ENCODE data around the gene CACNA1D.

The CACNA1D gene

DNA sequence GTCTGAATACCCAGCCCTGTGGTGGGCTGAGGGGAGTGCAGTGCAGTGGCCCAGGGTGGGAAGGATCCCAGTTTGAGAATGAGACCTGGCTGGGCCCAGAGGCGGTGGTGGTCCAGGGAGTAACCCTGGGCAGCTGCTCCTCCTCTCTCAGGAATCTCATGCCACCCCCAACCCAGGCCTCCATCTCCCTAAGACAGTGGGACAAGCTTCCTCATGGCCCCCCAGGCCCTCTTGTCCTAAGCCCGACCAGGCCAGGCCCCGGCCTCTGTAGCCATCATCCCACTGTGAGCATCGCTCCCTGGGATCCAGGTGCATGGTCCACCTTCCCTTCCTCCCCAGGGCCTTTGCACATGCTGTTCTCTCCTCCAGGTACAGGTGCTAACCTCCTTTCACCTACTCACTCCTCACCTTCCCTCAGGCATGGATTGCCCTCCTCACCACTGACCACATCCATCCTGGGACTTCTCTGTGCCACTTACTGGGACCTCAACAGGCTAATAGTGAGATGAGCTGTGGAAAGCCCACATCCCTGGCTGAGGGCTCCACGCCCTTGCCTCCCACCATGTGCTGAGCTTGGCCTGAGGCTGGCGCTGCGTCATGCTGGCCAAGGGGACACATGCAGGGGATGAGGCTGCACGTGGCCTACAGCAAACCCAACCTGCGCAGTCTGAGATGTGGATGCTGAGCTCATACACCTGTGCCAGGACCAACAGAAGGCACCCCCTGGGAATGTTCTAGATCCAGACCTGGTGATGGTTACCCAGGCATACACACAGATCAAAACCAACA, 341.9 kb downstream of the CACNA1D start:
- Histone ChIP-seq H3K9me3 (ENCODE audit: control insufficient read depth in 2 of 2, low read length in 2 of 2) (no peaks in the 10 kb centered on the region), H3K27me3 (ENCODE audit: control insufficient read depth in 1 of 2, insufficient read depth in 2 of 2, low read length in 2 of 2) (no peaks in the 10 kb centered on the region), H3K36me3 (ENCODE audit: control insufficient read depth in 2 of 2, insufficient read depth in 2 of 2, low read length in 2 of 2) (no peaks in the 10 kb centered on the region), H3K4me3 (ENCODE audit: low read length in 2 of 2) (no peak overlapping the region), H3K4me1 (ENCODE audit: control insufficient read depth, insufficient read depth, low read length) (no peaks in the 10 kb centered on the region), H3K9ac (ENCODE audit: low read length in 2 of 2) (no peak overlapping the region), H3K27ac (ENCODE audit: low read length) (no peak overlapping the region)

DNA sequence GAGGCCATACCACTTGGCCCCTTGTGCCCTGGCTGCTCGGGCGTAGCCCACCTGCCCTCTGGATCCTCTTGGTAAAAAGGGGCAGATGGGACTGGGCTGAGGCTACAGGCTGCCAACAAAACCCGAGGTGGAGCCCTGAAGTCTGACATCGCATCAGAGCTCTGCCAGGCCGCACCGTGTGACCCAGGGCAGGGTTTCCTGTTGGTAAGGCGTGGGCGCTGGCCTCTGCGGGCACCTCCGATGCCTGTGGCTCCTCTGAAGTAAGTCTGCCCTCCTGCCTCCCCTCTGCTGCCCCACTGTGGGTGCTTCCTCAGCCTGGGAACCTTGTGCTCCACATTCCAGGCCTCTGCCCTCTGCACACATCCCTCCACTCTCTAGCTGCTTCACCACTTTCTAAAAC, 342.9 kb downstream of the CACNA1D start:
- no peaks in the 10 kb centered on the region for H3K27me3 ChIP-seq (ENCODE audit: control insufficient read depth in 1 of 2, insufficient read depth in 2 of 2, low read length in 2 of 2)
- no peaks in the 10 kb centered on the region for H3K9me3 ChIP-seq (ENCODE audit: control insufficient read depth in 2 of 2, low read length in 2 of 2)
- no peaks in the 10 kb centered on the region for H3K36me3 ChIP-seq (ENCODE audit: control insufficient read depth in 2 of 2, insufficient read depth in 2 of 2, low read length in 2 of 2)
- H3K4me1 ChIP-seq (ENCODE audit: control insufficient read depth, insufficient read depth, low read length) = no peaks in the 10 kb centered on the region
- no peak overlapping the region for H3K9ac ChIP-seq (ENCODE audit: low read length in 2 of 2)
- no peak overlapping the region for H3K4me3 ChIP-seq (ENCODE audit: low read length in 2 of 2)
- no peak overlapping the region for H3K27ac ChIP-seq (ENCODE audit: low read length)

DNA sequence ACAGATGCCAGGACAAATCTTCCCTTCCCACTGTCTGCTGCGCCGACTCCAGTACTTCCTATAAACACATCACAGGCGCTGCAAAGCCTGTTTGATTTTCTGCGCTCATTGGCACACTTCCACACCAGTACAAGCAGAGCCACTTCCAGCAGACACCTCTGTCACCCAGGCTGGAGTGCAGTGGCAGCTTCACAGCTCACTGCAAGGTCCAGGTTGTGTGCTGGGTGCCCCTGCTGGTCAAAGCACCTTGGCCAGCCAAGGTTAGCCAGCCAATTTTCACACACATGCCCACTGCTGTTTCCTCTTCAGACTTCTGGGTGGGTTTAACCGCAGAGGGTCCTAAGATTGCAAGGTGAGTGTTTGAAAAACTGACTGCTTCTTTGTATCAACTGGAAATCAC, 346.9 kb downstream of the CACNA1D start:
- Histone ChIP-seq H3K27me3 (ENCODE audit: control insufficient read depth in 1 of 2, insufficient read depth in 2 of 2, low read length in 2 of 2) (no peaks in the 10 kb centered on the region), H3K9me3 (ENCODE audit: control insufficient read depth in 2 of 2, low read length in 2 of 2) (no peaks in the 10 kb centered on the region), H3K4me1 (ENCODE audit: control insufficient read depth, insufficient read depth, low read length) (no peaks in the 10 kb centered on the region), H3K4me3 (ENCODE audit: low read length in 2 of 2) (no peak overlapping the region), H3K36me3 (ENCODE audit: control insufficient read depth in 2 of 2, insufficient read depth in 2 of 2, low read length in 2 of 2) (no peaks in the 10 kb centered on the region), H3K9ac (ENCODE audit: low read length in 2 of 2) (no peak overlapping the region), H3K27ac (ENCODE audit: low read length) (no peak overlapping the region)

DNA sequence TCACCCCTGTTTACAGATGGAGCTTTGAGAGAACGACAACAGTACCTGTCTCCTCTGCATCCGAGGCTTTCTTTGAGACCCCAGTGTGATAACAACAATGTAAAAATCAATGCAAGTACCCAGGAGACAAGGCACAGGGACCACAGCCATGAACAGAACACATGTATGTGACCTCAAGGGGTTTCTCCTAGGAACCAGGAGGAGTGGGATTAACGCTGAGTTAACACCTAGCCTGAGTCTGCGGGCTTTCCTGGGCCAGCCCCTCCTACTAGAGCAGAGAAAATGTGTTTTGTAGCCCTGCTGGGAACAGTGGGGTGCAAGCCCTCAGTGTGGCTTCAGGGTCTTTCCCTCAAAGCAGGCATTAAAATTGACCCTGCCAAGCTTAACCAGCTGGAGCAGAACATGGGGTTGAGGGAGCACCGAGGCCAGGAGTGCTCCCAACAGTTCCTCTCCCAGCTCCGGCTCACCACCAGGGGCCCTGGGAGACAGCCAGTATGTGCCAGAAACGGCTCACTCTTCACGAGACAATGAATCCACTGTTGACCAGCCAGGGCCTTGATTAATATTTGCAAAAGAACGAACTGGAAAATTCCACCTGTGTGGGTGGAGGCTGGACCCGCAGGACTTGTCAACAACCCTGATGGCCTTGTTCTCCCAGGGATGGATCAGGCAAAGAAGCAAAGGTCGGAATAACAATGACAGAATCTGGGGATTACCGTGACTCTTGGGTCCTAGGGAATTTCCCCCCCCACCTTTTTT, 348.2 kb downstream of the CACNA1D start:
- Histone ChIP-seq H3K27me3 (ENCODE audit: control insufficient read depth in 1 of 2, insufficient read depth in 2 of 2, low read length in 2 of 2) (peaks cover 0 to 5% of the 10 kb centered on the region in 2 donors), H3K9ac (ENCODE audit: low read length in 2 of 2) (no peak overlapping the region), H3K36me3 (ENCODE audit: control insufficient read depth in 2 of 2, insufficient read depth in 2 of 2, low read length in 2 of 2) (no peaks in the 10 kb centered on the region), H3K27ac (ENCODE audit: low read length) (no peak overlapping the region), H3K4me1 (ENCODE audit: control insufficient read depth, insufficient read depth, low read length) (peaks cover 5% of the 10 kb centered on the region), H3K4me3 (ENCODE audit: low read length in 2 of 2) (no peak overlapping the region), H3K9me3 (ENCODE audit: control insufficient read depth in 2 of 2, low read length in 2 of 2) (no peaks in the 10 kb centered on the region)

DNA sequence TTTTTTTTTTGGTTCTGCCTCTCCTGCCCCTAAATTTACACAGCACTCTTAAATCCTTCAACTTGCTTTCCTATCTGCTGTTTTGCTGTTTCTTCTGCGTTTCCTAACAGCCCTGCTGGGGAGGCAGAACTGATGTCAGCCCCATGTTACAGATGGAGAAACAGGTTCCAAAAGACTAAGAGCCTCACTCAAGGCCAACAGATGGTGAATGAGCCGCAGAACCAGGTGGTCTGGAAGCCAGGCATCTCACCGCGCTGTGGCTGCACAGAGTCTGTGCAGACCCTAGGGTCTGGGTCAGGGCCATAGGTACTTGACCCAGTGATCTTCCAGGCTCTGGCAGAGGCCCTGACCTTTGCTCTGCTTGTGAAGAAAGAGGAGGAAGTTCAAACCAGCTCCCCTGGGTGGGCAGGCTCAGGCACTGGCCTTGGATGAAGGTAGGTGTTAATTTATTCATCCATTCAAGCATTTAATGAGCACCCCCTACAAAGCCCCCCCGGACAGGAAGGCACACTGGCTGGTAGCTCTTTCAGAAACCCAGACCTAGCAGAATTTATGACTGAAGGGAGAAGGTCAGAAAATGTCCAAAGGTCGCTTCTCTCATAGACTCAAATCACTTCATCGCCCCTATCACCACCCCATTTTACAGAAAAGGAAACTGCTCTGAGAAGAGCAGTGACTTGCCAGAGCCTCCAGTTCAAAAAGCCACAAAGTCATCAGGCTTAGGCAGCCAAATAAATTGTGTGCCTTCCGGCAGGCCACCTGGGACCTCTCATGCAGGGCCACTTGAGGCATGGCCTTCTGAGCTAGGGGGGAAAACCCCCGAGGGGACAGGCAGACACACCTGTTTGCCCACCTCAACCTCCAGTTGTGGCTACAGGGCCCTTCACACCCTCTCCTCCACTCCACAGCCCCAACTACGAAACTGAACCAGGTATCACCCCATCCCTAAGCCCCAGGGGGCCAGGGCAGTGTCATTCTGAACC, 349.1 kb downstream of the CACNA1D start:
- Histone ChIP-seq H3K4me3 (ENCODE audit: low read length in 2 of 2) (no peak overlapping the region), H3K27ac (ENCODE audit: low read length) (no peak overlapping the region), H3K27me3 (ENCODE audit: control insufficient read depth in 1 of 2, insufficient read depth in 2 of 2, low read length in 2 of 2) (peaks cover 0 to 13% of the 10 kb centered on the region in 2 donors), H3K9me3 (ENCODE audit: control insufficient read depth in 2 of 2, low read length in 2 of 2) (no peaks in the 10 kb centered on the region), H3K9ac (ENCODE audit: low read length in 2 of 2) (no peak overlapping the region), H3K36me3 (ENCODE audit: control insufficient read depth in 2 of 2, insufficient read depth in 2 of 2, low read length in 2 of 2) (no peaks in the 10 kb centered on the region), H3K4me1 (ENCODE audit: control insufficient read depth, insufficient read depth, low read length) (peaks cover 5% of the 10 kb centered on the region)

DNA sequence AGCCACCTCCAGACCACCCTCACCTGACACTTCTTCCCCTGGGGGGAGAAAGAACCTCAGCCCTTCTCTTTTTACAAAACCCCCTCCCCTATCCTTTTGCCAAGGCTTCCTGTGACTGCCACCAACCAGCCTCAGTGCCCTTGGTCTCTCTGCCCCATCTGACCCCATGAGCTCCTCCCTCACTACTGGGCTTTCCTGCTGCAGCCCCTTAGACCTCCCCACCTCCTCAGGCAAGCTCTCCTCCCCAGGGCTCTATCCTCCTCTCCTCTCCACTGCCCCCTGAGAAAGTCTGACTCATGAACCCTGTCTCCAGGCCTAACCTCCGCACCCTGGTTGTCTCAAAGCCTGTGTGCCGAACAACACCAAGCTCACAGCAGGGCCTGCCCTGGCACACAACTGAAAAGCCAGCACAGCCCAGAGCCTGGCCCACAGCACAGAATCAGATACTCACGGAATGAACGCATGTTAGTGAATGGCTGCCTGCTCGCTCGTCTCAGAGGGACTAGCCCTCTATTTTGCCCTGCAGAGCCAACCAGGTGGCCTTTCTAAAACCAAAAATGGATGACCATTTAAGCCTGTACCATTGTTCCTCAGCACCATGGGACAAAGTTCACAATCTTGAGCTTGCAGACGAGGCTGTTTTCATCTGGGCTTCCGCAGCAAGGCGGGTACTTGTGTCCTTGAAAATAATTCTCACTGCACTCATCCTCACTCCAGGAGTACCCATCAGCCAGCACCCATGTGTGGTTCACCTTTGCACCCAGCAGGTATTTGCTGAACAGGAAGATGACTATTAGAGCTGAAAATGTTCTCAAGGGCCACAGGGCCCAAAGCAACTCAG, 350.1 kb downstream of the CACNA1D start:
- Histone ChIP-seq H3K27ac (ENCODE audit: low read length) (no peak overlapping the region), H3K4me1 (ENCODE audit: control insufficient read depth, insufficient read depth, low read length) (peaks cover 5% of the 10 kb centered on the region)

DNA sequence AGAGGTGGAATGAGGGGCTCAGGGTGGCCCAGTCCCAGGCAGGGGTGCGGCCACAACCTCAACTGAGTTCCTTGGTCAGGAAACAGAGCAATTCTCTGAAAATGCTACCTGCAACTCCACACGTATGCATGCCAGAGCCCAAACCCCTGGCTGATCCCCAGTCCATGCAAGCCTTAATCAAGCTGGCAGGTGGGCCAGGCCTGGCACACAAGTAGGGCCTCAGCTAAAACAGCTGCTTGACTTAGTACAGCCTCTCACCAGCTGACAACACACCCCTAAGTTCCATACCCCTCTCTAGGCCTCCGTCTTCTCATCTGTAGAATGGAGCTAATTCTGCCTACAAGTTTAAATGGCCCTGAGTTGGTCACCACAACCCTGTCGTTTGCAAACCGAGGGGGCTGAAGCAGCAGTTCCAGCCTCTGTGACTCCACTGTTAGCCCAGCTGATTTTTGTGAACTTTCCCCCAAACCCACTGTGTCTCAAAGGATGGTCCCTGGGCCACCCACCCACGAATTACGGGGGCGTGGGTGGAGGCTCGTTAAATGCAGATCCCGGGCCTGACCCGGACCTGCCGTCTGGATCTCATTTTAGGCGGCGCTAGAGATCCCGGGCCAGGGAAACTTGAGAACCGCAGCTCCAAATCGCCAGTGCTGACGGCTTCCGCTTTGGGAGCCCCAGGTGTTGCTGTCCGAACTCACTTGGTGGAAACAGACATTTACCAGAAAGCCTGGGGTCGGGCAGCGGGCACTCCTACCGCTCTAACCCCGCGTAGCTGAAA, 350.9 kb downstream of the CACNA1D start:
- H3K9ac ChIP-seq (ENCODE audit: low read length in 2 of 2) = peak overlapping the region; percentile 44 to 71
- H3K27ac ChIP-seq (ENCODE audit: low read length) = no peak overlapping the region
- H3K4me1 ChIP-seq (ENCODE audit: control insufficient read depth, insufficient read depth, low read length) = peaks cover 5% of the 10 kb centered on the region
- no peaks in the 10 kb centered on the region for H3K36me3 ChIP-seq (ENCODE audit: control insufficient read depth in 2 of 2, insufficient read depth in 2 of 2, low read length in 2 of 2)
- H3K4me3 ChIP-seq (ENCODE audit: low read length in 2 of 2) = peak overlapping the region; percentile 67 to 81
- H3K9me3 ChIP-seq (ENCODE audit: control insufficient read depth in 2 of 2, low read length in 2 of 2) = no peaks in the 10 kb centered on the region
- peaks cover 0 to 13% of the 10 kb centered on the region in 2 donors for H3K27me3 ChIP-seq (ENCODE audit: control insufficient read depth in 1 of 2, insufficient read depth in 2 of 2, low read length in 2 of 2)

More for the DNA sequence above, 350.1 kb downstream of the CACNA1D start:
- Histone ChIP-seq H3K4me3 (ENCODE audit: low read length in 2 of 2) (no peak overlapping the region), H3K27me3 (ENCODE audit: control insufficient read depth in 1 of 2, insufficient read depth in 2 of 2, low read length in 2 of 2) (peaks cover 0 to 13% of the 10 kb centered on the region in 2 donors), H3K9ac (ENCODE audit: low read length in 2 of 2) (no peak overlapping the region), H3K9me3 (ENCODE audit: control insufficient read depth in 2 of 2, low read length in 2 of 2) (no peaks in the 10 kb centered on the region), H3K36me3 (ENCODE audit: control insufficient read depth in 2 of 2, insufficient read depth in 2 of 2, low read length in 2 of 2) (no peaks in the 10 kb centered on the region)

DNA sequence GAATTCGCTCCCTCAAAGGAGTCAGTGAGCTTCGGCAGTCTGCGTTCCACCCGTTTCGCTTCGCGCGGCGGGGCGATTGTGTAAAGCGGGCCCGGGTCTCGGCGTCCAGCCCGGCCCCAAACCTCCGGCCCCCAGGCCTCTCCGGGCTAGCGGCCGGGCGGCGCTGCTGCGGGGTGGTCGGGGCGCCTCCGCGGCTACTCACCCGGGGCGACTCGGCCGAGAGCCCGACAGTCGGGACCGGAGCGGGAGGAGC, 351.4 kb downstream of the CACNA1D start:
- Histone ChIP-seq H3K27me3 (ENCODE audit: control insufficient read depth in 1 of 2, insufficient read depth in 2 of 2, low read length in 2 of 2) (peaks cover 0 to 13% of the 10 kb centered on the region in 2 donors), H3K4me1 (ENCODE audit: control insufficient read depth, insufficient read depth, low read length) (peaks cover 6% of the 10 kb centered on the region), H3K9ac (ENCODE audit: low read length in 2 of 2) (peak overlapping the region; percentile 44 to 71), H3K9me3 (ENCODE audit: control insufficient read depth in 2 of 2, low read length in 2 of 2) (no peaks in the 10 kb centered on the region), H3K4me3 (ENCODE audit: low read length in 2 of 2) (peak overlapping the region; percentile 67 to 81), H3K36me3 (ENCODE audit: control insufficient read depth in 2 of 2, insufficient read depth in 2 of 2, low read length in 2 of 2) (no peaks in the 10 kb centered on the region), H3K27ac (ENCODE audit: low read length) (no peak overlapping the region)

DNA sequence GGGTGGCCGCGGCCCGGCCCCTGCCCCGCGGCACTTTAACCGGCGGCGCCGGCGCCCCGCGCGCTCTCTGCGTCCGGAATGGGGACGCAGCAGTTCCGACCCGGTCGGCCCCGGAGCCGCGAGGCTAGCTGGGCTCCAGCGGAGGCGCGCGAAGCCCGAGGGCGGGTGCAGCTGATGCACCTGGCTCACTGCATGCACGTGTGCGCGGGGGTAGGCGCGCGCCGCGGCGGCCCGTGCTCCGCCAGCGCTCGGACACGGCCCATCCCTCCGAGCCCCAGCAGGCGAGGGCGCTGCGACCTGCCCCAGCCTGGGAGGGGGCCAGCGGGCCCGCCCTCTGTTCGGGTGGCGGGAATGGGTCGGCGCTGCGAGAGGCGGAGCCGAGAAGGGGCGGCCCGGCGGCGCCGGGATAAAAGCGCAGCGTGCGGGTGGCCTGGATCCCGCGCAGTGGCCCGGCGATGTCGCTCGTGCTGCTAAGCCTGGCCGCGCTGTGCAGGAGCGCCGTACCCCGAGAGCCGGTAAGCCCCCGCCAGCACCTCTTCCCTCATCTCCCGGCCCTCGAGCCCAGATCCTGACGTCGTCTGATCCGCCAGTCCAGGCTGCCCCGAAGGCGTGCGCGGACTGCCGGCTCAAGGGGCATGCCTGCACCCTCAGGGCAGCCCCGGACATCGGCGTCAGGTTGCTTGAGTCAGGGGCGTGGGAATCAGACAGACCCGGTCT, 351.9 kb downstream of the CACNA1D start, which contains the start of the genes CHDH and IL17RB:
CHDH (minus strand) TSS at position 286 of the 717 bp plus-strand sequence. CDS start 22,411 bp downstream, outside the sequence.
IL17RB (plus strand) TSS at position 435 of the 717 bp plus-strand sequence; CDS start at position 456, 21 bp downstream.
- H3K27ac ChIP-seq (ENCODE audit: low read length) = no peak within 1 kb of the TSS
- H3K4me1 ChIP-seq (ENCODE audit: control insufficient read depth, insufficient read depth, low read length) = peaks cover 11% of the 10 kb centered on the region
- no peaks in the 10 kb centered on the region for H3K36me3 ChIP-seq (ENCODE audit: control insufficient read depth in 2 of 2, insufficient read depth in 2 of 2, low read length in 2 of 2)
- H3K9me3 ChIP-seq (ENCODE audit: control insufficient read depth in 2 of 2, low read length in 2 of 2) = no peaks in the 10 kb centered on the region
- peak within 1 kb of the TSS; percentile 67 to 81 for H3K4me3 ChIP-seq (ENCODE audit: low read length in 2 of 2)
- peaks cover 0 to 13% of the 10 kb centered on the region in 2 donors for H3K27me3 ChIP-seq (ENCODE audit: control insufficient read depth in 1 of 2, insufficient read depth in 2 of 2, low read length in 2 of 2)
- peak within 1 kb of the TSS; percentile 44 to 71 for H3K9ac ChIP-seq (ENCODE audit: low read length in 2 of 2)
